Right lobe of liver (tissue), 6 donors: ENCODE data around the gene SPI1. TPM values are rescaled to one million over a fixed set of nuclear protein-coding genes. Genes with fewer than 3 reads are reported as not detected.

Experiments
- ATAC-seq, 4 donors: fragments of 200-7000 bp; cut with Tn5 transposase; one replicate each; pipeline ENCODE4 v1.9.1; 2020; ENCODE audit warnings: mild to moderate bottlenecking in 4 of 4, moderate library complexity in 4 of 4
- DNase-seq, 3 donors: peaks; one replicate each; pipeline ENCODE4 v3.0.0-alpha.2; 2020
- H3K27ac ChIP-seq, 3 donors: fragments of 200-600 bp; one replicate each; pipeline ENCODE4 v1.8.0; 2022
- H3K27me3 ChIP-seq, 2 donors: fragments of 200-600 bp; one replicate each; pipeline ENCODE4 v1.8.0; 2022
- H3K36me3 ChIP-seq, 4 donors: fragments of 200-600 bp; sonication (generic) in 1 of 4; one replicate each; pipeline versions ENCODE4 v1.5.1 to v1.8.0; 2017 to 2022; ENCODE audit warnings: control low read depth in 1 of 4
- H3K4me1 ChIP-seq, 4 donors: fragments of 200-600 bp; sonication (generic) in 1 of 4; one replicate each; pipeline versions ENCODE4 v1.5.1 to v1.8.0; 2017 to 2022; ENCODE audit warnings: control low read depth in 1 of 4
- H3K4me3 ChIP-seq, 3 donors: fragments of 200-600 bp; one replicate each; pipeline ENCODE4 v1.8.0; 2022
- H3K9me3 ChIP-seq, 4 donors: fragments of 200-600 bp; sonication (generic) in 1 of 4; one replicate each; pipeline versions ENCODE4 v1.5.1 to v1.8.0; 2017 to 2022; ENCODE audit warnings: control low read depth in 1 of 4
- CTCF ChIP-seq, 4 donors: fragments of 200-600 bp in 3 of 4; fragments of 450-650 bp in 1 of 4; IDR thresholded peaks; one replicate each; pipeline versions ENCODE4 v1.5.1 to v1.8.0; 2016 to 2022; ENCODE audit warnings: antibody characterized with exemption in 4 of 4, mild to moderate bottlenecking in 2 of 4
- POLR2A ChIP-seq: fragments of 450-650 bp; IDR thresholded peaks from one replicate; pipeline ENCODE4 v1.6.1; 2017; ENCODE audit warnings: antibody characterized with exemption, mild to moderate bottlenecking
- WGBS: methylation state at CpG from one replicate; pipeline ENCODE4 v1.1.6; 2018; ENCODE audit warnings: low coverage, low lambda C conversion rate; ENCODE audit not compliant: insufficient coverage; ENCODE audit errors: missing lambda C conversion rate; 5-methylcytosine and 5-hydroxymethylcytosine counted together
- intact Hi-C, 2 donors: fragments of 100-400 bp; cut with DNase I; formaldehyde crosslinking; loops; one replicate each; pipeline versions ENCODE4 v1.11.2 to v1.14.1; 2022
- total RNA-seq, 6 experiments: library from RNA; depleted of rRNA in 2 of 6; stranded (reverse); fragments of >200 nt in 2 of 6; fragmentation: NEBNext Ultra II Directional in 3 of 6; extraction: Animal tissue kit (Norgen Biotek cat#: 25700) in 3 of 6; gene quantifications; one replicate each; pipeline versions ENCODE4 v1.1.0 to v1.2.4, GENCODE V29; 2016 to 2023
- donor health status: DM: no; HTN: yes; CAD: no.
- donor health status: DM: no; HTN: no; CAD: no.
- donor health status: DM: no; HTN: no; CAD: no.
- donor health status: DM: no; HTN: yes; CAD: no.
- donor health status: DM: no; HTN: yes; CAD: no.

The SPI1 gene
- total RNA-seq, 6 experiments from 2014 or later, result 7.5 to 29.1 (median 10.1) TPM

- Histone ChIP-seq H3K9me3 (no peaks in the 10 kb centered on the region), H3K27me3 (no peaks in the 10 kb centered on the region), H3K4me3 (no peak overlapping the region), H3K4me1 (peaks cover 0 to 15% (median 2%) of the 10 kb centered on the region in 4 donors), H3K36me3 (no peaks in the 10 kb centered on the region), H3K27ac (no peak overlapping the region)
- DNase-seq, result no peak
- ATAC-seq, result no peak
- no peak for TF ChIP-seq CTCF (IDR thresholded peaks at IDR 0.05)
- TF ChIP-seq POLR2A, result no peak
- intact Hi-C loops, result no loop called here
- 69% methylated on average over 4 of the region's 12 CpGs for WGBS
Observed at GRCh38 chr11:47410370-47411264, 32.3 kb upstream of the SPI1 start.

DNA sequence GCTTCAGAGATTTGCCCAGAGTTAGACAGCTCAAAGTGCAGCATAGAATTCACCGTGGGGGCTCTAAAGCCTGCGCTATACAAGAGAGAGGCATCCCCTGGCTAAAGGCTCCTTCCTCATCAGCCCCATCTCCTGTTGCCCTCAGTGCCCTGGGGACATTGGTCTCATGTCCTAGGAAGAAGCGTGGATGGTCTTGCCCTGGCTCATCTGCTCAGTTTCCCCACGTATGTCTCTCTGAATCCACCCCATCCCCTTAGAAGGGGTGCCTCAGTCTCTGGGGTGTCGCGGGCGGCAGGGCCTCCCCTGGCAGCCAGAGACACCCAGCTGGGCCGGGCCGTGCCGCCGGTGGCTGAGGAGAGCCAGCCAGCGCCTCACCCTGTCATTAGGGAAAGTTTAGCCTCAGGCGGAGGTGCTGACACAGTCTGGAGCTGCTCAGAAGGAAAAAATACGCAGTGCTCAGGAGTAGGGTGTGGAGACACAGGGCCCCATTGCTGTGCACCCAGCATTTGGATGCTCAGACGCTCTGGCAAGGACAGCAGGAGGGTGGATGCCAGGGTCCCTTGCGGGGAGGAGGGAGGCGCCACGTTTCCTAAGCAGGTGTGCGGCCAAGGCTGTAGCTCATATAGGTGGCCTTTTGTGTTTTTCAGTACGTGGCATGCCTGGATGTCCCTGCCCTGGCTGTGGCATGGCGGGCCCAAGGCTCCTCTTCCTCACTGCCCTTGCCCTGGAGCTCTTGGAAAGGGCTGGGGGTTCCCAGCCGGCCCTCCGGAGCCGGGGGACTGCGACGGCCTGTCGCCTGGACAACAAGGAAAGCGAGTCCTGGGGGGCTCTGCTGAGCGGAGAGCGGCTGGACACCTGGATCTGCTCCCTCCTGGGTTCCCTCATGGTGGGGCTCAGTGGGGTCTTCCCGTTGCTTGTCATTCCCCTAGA is 31.4 kb upstream of the SPI1 start:
- WGBS, result 63% methylated on average over 7 of the region's 31 CpGs
- ATAC-seq, result no peak
- DNase-seq, result no peak

DNA sequence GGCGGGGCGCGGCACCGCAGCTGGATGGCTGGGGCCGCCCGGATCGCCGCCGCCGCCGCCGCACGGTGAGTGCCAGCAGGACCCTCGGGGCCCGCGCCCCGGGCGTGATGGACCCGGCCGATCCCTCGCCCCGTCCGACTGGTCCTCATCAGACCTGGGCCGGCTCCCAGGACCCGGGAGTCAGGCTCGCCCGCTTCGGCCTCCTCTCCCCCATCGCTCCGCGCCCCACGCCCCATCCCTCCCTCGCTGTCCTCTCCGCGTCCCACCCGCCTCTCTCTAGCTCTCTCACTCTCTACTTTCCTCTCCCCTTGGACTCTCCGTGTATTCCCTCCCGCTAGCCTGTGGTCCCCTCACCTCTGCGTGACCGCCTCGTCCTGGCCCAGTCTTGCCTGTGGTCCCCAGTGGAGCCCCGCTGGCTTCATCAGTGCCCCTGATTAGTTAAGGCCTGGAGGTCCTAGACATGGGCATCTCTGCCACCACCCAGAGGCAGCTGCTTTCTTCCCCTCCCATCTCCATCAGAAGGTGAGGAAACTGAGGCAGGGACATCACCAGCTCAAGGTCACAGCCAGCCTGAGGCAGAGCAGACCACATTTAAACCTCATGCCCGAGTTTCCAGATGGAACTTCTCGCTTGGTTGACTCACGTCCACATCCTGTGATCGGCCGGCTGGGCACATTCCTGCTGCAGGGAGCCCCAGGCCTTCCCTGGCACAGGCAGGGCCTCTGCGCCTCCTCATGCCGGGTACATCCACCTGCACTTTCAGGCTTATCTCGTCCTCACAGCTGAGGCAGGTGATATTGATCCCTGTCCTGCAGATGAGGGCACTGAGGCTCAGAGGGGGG is 30.5 kb upstream of the SPI1 start:
- TF ChIP-seq POLR2A (no peak), CTCF (IDR thresholded peaks at IDR 0.05) (no peak)
- H3K27me3 ChIP-seq, result no peaks in the 10 kb centered on the region
- DNase-seq, result peak in 1 of 3 donors; percentile 49

More for the DNA sequence above, 31.4 kb upstream of the SPI1 start:
- Histone ChIP-seq H3K4me1 (peaks cover 0 to 15% (median 2%) of the 10 kb centered on the region in 4 donors), H3K27me3 (no peaks in the 10 kb centered on the region), H3K4me3 (peak overlapping the region; percentile 78 to 86 (median 79)), H3K9me3 (no peaks in the 10 kb centered on the region), H3K27ac (peak overlapping the region in 2 of 3 donors; percentile 75 to 80), H3K36me3 (no peaks in the 10 kb centered on the region)
- no peak for TF ChIP-seq CTCF (IDR thresholded peaks at IDR 0.05)
- intact Hi-C loops, result no loop called here

More for the DNA sequence above, 30.5 kb upstream of the SPI1 start:
- intact Hi-C loops, result no loop called here
- peak in 1 of 4 donors; percentile 2 for ATAC-seq
- H3K27ac ChIP-seq, result peak overlapping the region; percentile 69 to 80 (median 75)
- no peaks in the 10 kb centered on the region for H3K9me3 ChIP-seq
- H3K4me1 ChIP-seq, result peaks cover 0 to 15% (median 2%) of the 10 kb centered on the region in 4 donors
- 0% methylated on average over 11 of the region's 50 CpGs for WGBS
- no peaks in the 10 kb centered on the region for H3K36me3 ChIP-seq
- peak overlapping the region; percentile 78 to 86 (median 79) for H3K4me3 ChIP-seq
